Vagina (tissue), 2 donors: ENCODE measurements around the gene GMEB2. TPM values are rescaled to one million over a fixed set of nuclear protein-coding genes. Genes with fewer than 3 reads are reported as not detected.

Experiments
- DNase-seq, 2 donors: peaks; one replicate each; pipeline ENCODE4 v3.0.0-alpha.2; 2017; ENCODE audit errors: extremely low spot score in 2 of 2
- H3K27ac ChIP-seq: fragments of 200-600 bp; sonication (generic); one replicate; pipeline ENCODE4 v1.5.1; 2019
- H3K27me3 ChIP-seq: fragments of 200-600 bp; sonication (generic); one replicate; pipeline ENCODE4 v1.5.1; 2019
- H3K36me3 ChIP-seq, 2 donors: fragments of 200-600 bp; sonication (generic); one replicate each; pipeline ENCODE4 v1.5.1; 2017 to 2019
- H3K4me1 ChIP-seq: fragments of 200-600 bp; sonication (generic); one replicate; pipeline ENCODE4 v1.5.1; 2019
- H3K4me3 ChIP-seq, 2 donors: fragments of 200-600 bp; sonication (generic); 1 replicate in 1 of 2; 2 replicates in 1 of 2; pipeline ENCODE4 v1.5.1; 2016 to 2019
- H3K9me3 ChIP-seq: fragments of 200-600 bp; sonication (generic); one replicate; pipeline ENCODE4 v1.5.1; 2019
- POLR2A ChIP-seq, 2 donors: fragments of 450-650 bp; IDR thresholded peaks; one replicate each; pipeline ENCODE4 v1.6.1; 2017; ENCODE audit warnings: antibody characterized with exemption in 2 of 2, mild to moderate bottlenecking in 2 of 2, moderate library complexity in 2 of 2
- POLR2AphosphoS5 ChIP-seq, 2 donors: sonication (generic); formaldehyde crosslinking; IDR thresholded peaks; one replicate each; pipeline ENCODE4 v1.9.0; 2017; ENCODE audit warnings: antibody characterized with exemption in 2 of 2, mild to moderate bottlenecking in 2 of 2, low read depth in 1 of 2; ENCODE audit not compliant: insufficient read depth in 1 of 2
- intact Hi-C: fragments of 100-400 bp; cut with DNase I; formaldehyde crosslinking; loops from one replicate; pipeline ENCODE4 v1.15.1; 2023
- total RNA-seq: library from RNA; depleted of rRNA; stranded (reverse); fragments of >200 nt; gene quantifications from one replicate; pipeline ENCODE4 v1.2.3, GENCODE V29; 2016
- TF ChIP-seq, protein P1 (sequence below), 3 experiments: fragments of 450-650 bp in 2 of 3; fragments of 200-600 bp in 1 of 3; sonication (generic) in 1 of 3; IDR thresholded peaks; one replicate each; pipeline ENCODE4 v1.5.1; 2017 to 2019; ENCODE audit warnings: antibody characterized with exemption in 3 of 3, mild to moderate bottlenecking in 2 of 3, moderate library complexity in 2 of 3

GMEB2 gene
- total RNA-seq, 1 donor from 2014 or later: 11.3 TPM

DNA sequence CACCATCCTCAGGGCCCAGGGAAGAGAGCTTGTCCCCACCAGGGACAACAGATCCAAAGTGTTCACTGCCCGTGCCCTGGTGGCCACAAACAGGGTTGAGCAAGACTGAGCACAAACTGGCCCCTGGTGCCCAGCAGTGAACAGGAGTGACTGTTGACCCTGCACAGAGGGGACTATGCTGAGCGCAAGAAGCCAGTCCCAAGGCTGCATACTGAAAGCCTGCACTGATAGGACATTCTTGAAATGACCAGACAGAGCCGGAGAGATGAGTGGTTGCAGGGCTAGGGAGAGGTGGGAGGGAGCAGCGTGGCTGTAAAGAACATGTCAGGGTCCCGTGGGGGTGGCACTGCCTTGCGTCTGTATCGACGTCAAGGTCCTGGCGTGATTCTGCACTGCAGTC, 75.8 kb downstream of the GMEB2 start:
- intact Hi-C loops: no loop called here
- DNase-seq: no peak
- peaks cover 24% of the 10 kb centered on the region for H3K4me1 ChIP-seq
- TF ChIP-seq, protein P1, sequence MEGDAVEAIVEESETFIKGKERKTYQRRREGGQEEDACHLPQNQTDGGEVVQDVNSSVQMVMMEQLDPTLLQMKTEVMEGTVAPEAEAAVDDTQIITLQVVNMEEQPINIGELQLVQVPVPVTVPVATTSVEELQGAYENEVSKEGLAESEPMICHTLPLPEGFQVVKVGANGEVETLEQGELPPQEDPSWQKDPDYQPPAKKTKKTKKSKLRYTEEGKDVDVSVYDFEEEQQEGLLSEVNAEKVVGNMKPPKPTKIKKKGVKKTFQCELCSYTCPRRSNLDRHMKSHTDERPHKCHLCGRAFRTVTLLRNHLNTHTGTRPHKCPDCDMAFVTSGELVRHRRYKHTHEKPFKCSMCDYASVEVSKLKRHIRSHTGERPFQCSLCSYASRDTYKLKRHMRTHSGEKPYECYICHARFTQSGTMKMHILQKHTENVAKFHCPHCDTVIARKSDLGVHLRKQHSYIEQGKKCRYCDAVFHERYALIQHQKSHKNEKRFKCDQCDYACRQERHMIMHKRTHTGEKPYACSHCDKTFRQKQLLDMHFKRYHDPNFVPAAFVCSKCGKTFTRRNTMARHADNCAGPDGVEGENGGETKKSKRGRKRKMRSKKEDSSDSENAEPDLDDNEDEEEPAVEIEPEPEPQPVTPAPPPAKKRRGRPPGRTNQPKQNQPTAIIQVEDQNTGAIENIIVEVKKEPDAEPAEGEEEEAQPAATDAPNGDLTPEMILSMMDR (IDR thresholded peaks at IDR 0.05): no peak
- TF ChIP-seq POLR2A (IDR thresholded peaks at IDR 0.05): no peak
- no peak for TF ChIP-seq POLR2AphosphoS5 (IDR thresholded peaks at IDR 0.05; ENCODE audit: insufficient read depth in 1 of 2, low read depth in 1 of 2)
- H3K9me3 ChIP-seq: no peaks in the 10 kb centered on the region
- H3K36me3 ChIP-seq: no peaks in the 10 kb centered on the region
- peaks cover 5% of the 10 kb centered on the region for H3K27me3 ChIP-seq
- no peak overlapping the region for H3K4me3 ChIP-seq
- no peak overlapping the region for H3K27ac ChIP-seq

DNA sequence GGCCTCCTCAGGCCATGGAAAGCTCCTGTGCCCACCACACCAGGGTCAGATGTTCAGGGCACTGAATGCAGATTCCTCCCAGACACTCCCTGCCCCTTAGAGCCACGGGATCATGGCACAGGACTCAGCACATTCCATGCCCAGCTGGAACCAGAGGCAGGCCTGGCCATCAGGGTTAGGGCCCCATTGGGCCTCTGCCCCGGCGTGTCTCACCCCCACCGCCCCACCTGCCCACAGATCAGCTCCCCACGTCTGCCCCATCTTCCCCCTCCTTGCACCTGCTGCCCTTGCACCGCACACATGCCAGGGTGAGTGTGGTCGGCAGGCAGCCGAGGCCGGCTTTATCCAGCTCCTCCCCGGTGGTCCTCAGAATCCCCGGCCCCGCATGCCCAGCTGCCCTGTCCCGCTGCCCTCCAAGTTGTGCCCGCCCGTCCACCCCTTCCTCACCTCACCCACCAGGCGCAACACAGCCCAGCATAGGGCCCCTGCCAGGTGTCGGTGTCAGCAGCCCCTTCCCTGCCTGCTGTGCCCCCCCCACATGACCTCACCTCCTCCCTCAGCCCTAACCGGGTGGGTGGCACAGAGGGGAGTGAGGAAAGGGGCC, 77.1 kb downstream of the GMEB2 start:
- Histone ChIP-seq H3K9me3 (no peaks in the 10 kb centered on the region), H3K4me3 (no peak overlapping the region), H3K27me3 (peaks cover 5% of the 10 kb centered on the region), H3K36me3 (no peaks in the 10 kb centered on the region), H3K4me1 (peaks cover 24% of the 10 kb centered on the region), H3K27ac (no peak overlapping the region)
- intact Hi-C loops: no loop called here
- no peak for DNase-seq
- no peak for TF ChIP-seq POLR2A (IDR thresholded peaks at IDR 0.05)
- TF ChIP-seq POLR2AphosphoS5 (IDR thresholded peaks at IDR 0.05; ENCODE audit: insufficient read depth in 1 of 2, low read depth in 1 of 2): no peak
- TF ChIP-seq, protein P1 (IDR thresholded peaks at IDR 0.05): no peak

DNA sequence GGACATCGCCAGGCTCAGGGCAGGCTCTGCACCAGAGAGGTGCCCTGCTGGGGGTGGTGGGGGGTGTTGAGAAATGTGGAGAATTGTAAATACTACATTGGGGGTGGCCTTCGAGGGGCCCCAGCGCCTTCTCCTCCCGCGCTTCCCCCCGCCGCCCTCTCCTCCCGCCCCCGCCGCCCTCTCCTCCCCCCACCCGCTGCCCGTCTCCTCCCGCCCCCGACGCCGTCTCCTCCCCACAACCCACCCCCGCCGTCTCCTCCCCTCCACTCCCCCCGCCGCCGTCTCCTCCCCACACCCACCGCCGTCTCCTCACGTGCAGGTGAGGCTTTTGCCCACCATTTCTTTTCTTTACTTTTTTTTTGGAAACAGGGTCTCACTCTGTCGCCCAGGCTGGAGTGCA, 77.9 kb downstream of the GMEB2 start:
- Histone ChIP-seq H3K36me3 (no peaks in the 10 kb centered on the region), H3K4me3 (no peak overlapping the region), H3K27ac (no peak overlapping the region), H3K9me3 (no peaks in the 10 kb centered on the region), H3K4me1 (peaks cover 17% of the 10 kb centered on the region), H3K27me3 (peaks cover 5% of the 10 kb centered on the region)
- TF ChIP-seq POLR2AphosphoS5 (IDR thresholded peaks at IDR 0.05; ENCODE audit: insufficient read depth in 1 of 2, low read depth in 1 of 2) (no peak), POLR2A (IDR thresholded peaks at IDR 0.05) (no peak)
- TF ChIP-seq, protein P1 (IDR thresholded peaks at IDR 0.05): no peak
- intact Hi-C loops: no loop called here
- DNase-seq: no peak

DNA sequence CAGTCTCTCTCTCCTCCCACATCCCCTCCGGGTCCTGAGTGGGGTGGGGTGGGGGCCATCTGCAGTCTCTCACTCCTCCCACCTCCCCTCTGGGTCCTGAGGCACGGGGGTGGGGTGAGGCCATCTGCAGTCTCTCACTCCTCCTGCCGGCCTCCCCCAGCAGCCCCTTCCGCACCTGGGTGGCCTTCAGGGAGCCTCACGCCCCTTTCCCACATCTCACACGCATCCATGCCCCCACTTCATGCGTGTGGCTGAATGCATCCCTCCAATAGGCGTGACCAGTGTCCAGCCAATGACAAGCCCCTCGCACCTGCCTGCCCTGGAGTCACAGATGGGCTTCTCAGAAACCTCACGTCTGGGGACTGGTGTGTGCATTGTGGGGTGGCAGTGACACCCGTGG, 78.4 kb downstream of the GMEB2 start:
- H3K4me3 ChIP-seq: no peak overlapping the region
- peaks cover 13% of the 10 kb centered on the region for H3K4me1 ChIP-seq
- intact Hi-C loops: no loop called here
- H3K36me3 ChIP-seq: no peaks in the 10 kb centered on the region
- H3K27me3 ChIP-seq: peaks cover 5% of the 10 kb centered on the region
- no peak for DNase-seq
- H3K27ac ChIP-seq: no peak overlapping the region
- TF ChIP-seq, protein P1 (IDR thresholded peaks at IDR 0.05): no peak
- TF ChIP-seq POLR2AphosphoS5 (IDR thresholded peaks at IDR 0.05; ENCODE audit: insufficient read depth in 1 of 2, low read depth in 1 of 2): no peak
- TF ChIP-seq POLR2A (IDR thresholded peaks at IDR 0.05): no peak
- H3K9me3 ChIP-seq: no peaks in the 10 kb centered on the region

DNA sequence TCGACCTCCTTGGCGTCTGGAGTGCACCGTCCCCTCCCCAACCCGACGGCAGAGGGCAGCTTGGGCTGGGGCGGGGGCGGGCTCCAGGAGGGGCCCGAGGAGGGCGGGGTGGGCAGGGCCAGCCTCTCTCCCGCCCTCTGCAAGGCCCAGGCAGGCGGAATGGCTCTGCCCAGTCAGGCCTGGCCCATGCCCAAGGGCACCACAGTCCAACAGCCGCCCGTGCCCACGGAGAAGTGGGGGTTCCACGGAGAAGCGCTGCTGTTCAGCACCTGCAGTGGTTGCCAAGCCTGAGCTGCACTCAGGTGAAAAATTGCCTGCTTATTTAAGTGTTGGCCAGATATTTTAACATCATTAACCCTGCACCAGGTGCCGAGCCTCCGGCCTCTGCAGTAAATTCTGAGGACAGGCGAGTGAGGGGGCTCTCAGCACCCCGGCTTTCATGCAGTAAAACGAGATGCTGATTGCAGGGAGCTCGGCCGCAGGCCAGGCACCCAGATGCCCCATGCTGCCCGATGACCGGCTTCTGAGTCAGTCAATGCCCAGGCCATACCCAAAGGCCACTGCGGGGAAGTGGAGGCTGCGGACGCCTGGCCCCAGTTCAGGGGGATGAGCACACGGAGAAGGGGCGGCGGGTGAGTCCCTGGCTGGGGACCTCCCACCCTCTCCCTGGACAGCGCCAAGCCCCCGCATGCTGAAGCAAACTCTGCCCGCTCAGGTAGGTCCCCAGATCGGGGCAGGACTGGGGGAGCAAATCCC, 79.0 kb downstream of the GMEB2 start, which contains the start of gene SRMS:
SRMS (minus strand) TSS at position 25 of the 756 bp plus-strand sequence. CDS start 286 bp downstream, outside the sequence.
- Histone ChIP-seq H3K36me3 (no peaks in the 10 kb centered on the region), H3K4me1 (peaks cover 6% of the 10 kb centered on the region), H3K4me3 (no peak within 1 kb of the TSS), H3K27ac (no peak within 1 kb of the TSS), H3K27me3 (peaks cover 5% of the 10 kb centered on the region), H3K9me3 (no peaks in the 10 kb centered on the region)
- no peak for TF ChIP-seq POLR2AphosphoS5 (IDR thresholded peaks at IDR 0.05; ENCODE audit: insufficient read depth in 1 of 2, low read depth in 1 of 2)
- TF ChIP-seq, protein P1 (IDR thresholded peaks at IDR 0.05): no peak
- intact Hi-C loops: no loop called here
- no peak for DNase-seq
